SK-N-SH (cell line): ENCODE results near the gene SNN. TPM values are rescaled to one million over a fixed set of nuclear protein-coding genes. Genes with fewer than 3 reads are reported as not detected.
A peak's percentile ranks its signal among the peaks of the same experiment; 100 is the strongest.

Experiments used
- CTCF ChIA-PET: fragments of 300-600, 350-600 bp; formaldehyde crosslinking; extraction: SDS; loops from one replicate; lab custom pipeline; 2021; lab: Yijun Ruan, JAX
- POLR2A ChIA-PET: fragments of 350-600 bp; sonication (Branson Sonifier 250); formaldehyde crosslinking; extraction: SDS; loops from one replicate; lab custom pipeline; 2020; ENCODE audit warnings: antibody characterized with exemption, inconsistent platforms; lab: Yijun Ruan, JAX
- DNase-seq: peaks from one replicate; pipeline ENCODE4 v3.0.0; 2012
- H2AFZ ChIP-seq: fragments of 200-600 bp; sonication (generic); 2 replicates; pipeline ENCODE4 v1.8.1; 2016; ENCODE audit warnings: antibody characterized with exemption, mild to moderate bottlenecking, low read depth
- H3F3A ChIP-seq: fragments of 200-600 bp; sonication (generic); replicated peaks from 2 replicates; pipeline ENCODE3; 2016; ENCODE audit warnings: antibody characterized with exemption, mild to moderate bottlenecking; ENCODE audit not compliant: insufficient read depth
- H3K27ac ChIP-seq, 2 experiments: fragments of 200-500 bp in 1 of 2; fragments of 200-600 bp in 1 of 2; sonication (Bioruptor generic) in 1 of 2; sonication (generic), shearing (Covaris generic) in 1 of 2; 2 replicates each; pipeline versions ENCODE4 v1.5.1 to v1.6.1; 2014 to 2016; ENCODE audit warnings: low read depth in 2 of 2, inconsistent platforms in 1 of 2, low read length in 1 of 2, mild to moderate bottlenecking in 1 of 2, mixed read lengths in 1 of 2
- H3K27me3 ChIP-seq: fragments of 200-600 bp; sonication (generic), shearing (Covaris generic); 2 replicates; pipeline ENCODE4 v1.6.1; 2016; ENCODE audit warnings: mixed run types; ENCODE audit not compliant: insufficient read depth
- H3K36me3 ChIP-seq, 2 experiments: fragments of 200-500 bp in 1 of 2; fragments of 200-600 bp in 1 of 2; sonication (Bioruptor generic) in 1 of 2; sonication (generic) in 1 of 2; replicated peaks in 1 of 2; 2 replicates each; pipeline versions ENCODE3 to v1.5.1; 2014 to 2016; ENCODE audit warnings: low read length in 1 of 2, mild to moderate bottlenecking in 1 of 2; ENCODE audit not compliant: insufficient read depth in 2 of 2, control insufficient read depth in 1 of 2
- H3K4me1 ChIP-seq, 2 experiments: fragments of 200-500 bp in 1 of 2; fragments of 200-600 bp in 1 of 2; sonication (Bioruptor generic) in 1 of 2; sonication (generic), shearing (Covaris generic) in 1 of 2; 2 replicates each; pipeline versions ENCODE4 v1.5.1 to v1.6.1; 2014 to 2016; ENCODE audit warnings: low read depth in 1 of 2, low read length in 1 of 2, mixed run types in 1 of 2; ENCODE audit not compliant: insufficient read depth in 2 of 2, control insufficient read depth in 1 of 2
- H3K4me2 ChIP-seq: fragments of 200-600 bp; sonication (generic), shearing (Covaris generic); 2 replicates; pipeline ENCODE4 v1.6.1; 2017; ENCODE audit warnings: mixed run types
- H3K4me3 ChIP-seq, 2 experiments: fragments of 200-500 bp in 1 of 2; fragments of 200-600 bp in 1 of 2; sonication (Bioruptor generic) in 1 of 2; sonication (generic), shearing (Covaris generic) in 1 of 2; 2 replicates each; pipeline versions ENCODE4 v1.5.1 to v1.8.1; 2014 to 2016; ENCODE audit warnings: low read depth in 2 of 2, inconsistent platforms in 1 of 2, low read length in 1 of 2, mild to moderate bottlenecking in 1 of 2, mixed read lengths in 1 of 2, moderate library complexity in 1 of 2
- H3K79me2 ChIP-seq: fragments of 200-600 bp; sonication (generic); 2 replicates; pipeline ENCODE4 v1.8.1; 2017; ENCODE audit warnings: mild to moderate bottlenecking; ENCODE audit not compliant: insufficient read depth
- H3K9ac ChIP-seq: fragments of 200-600 bp; sonication (generic); 2 replicates; pipeline ENCODE4 v1.6.1; 2017; ENCODE audit warnings: mixed run types
- H3K9me2 ChIP-seq: fragments of 200-600 bp; sonication (generic); 2 replicates; pipeline ENCODE4 v1.6.1; 2017; ENCODE audit warnings: mixed run types
- H3K9me3 ChIP-seq: fragments of 200-600 bp; sonication (generic); 2 replicates; pipeline ENCODE4 v1.6.1; 2017; ENCODE audit warnings: mixed run types, mild to moderate bottlenecking, moderate library complexity
- H4K20me1 ChIP-seq: fragments of 200-600 bp; sonication (generic); 2 replicates; pipeline ENCODE4 v1.6.1; 2017; ENCODE audit warnings: mild to moderate bottlenecking, mixed run types; ENCODE audit not compliant: insufficient read depth
- CHD2 ChIP-seq: fragments of 150-350 bp; IDR thresholded peaks from 2 replicates; pipeline ENCODE4 v1.6.1; 2018; ENCODE audit warnings: low read length; ENCODE audit not compliant: partially characterized antibody
- ELF1 ChIP-seq: IDR thresholded peaks from 2 replicates; pipeline ENCODE4 v1.4.0; 2012
- EP300 ChIP-seq, 2 experiments: IDR thresholded peaks; 2 replicates each; pipeline versions ENCODE4 v1.4.0 to v1.6.1; 2012; ENCODE audit warnings: borderline replicate concordance in 1 of 2, low read depth in 1 of 2, low read length in 1 of 2
- EZH2phosphoT487 ChIP-seq: fragments of 200-600 bp; sonication (generic); IDR thresholded peaks from 2 replicates; pipeline ENCODE4 v1.6.1; 2017; ENCODE audit warnings: low read depth, mixed run types, mild to moderate bottlenecking, antibody characterized with exemption, moderate library complexity, borderline replicate concordance
- FOXJ3 ChIP-seq: sonication (generic); formaldehyde crosslinking; IDR thresholded peaks from 2 replicates; pipeline ENCODE4 v1.5.1; 2020; ENCODE audit warnings: mild to moderate bottlenecking, missing genetic modification reagents
- FOXM1 ChIP-seq: IDR thresholded peaks from 2 replicates; pipeline ENCODE4 v1.4.0; 2012; ENCODE audit warnings: low read depth, mild to moderate bottlenecking
- GABPA ChIP-seq: IDR thresholded peaks from 2 replicates; pipeline ENCODE4 v1.4.0; 2012; ENCODE audit warnings: low read depth, mild to moderate bottlenecking
- IRF3 ChIP-seq: fragments of 150-350 bp; IDR thresholded peaks from 2 replicates; pipeline ENCODE4 v1.6.1; 2016; ENCODE audit warnings: mild to moderate bottlenecking, low read depth, low read length
- MEF2A ChIP-seq: IDR thresholded peaks from 2 replicates; pipeline ENCODE4 v1.4.0; 2012; ENCODE audit warnings: low read depth, borderline replicate concordance
- PBX3 ChIP-seq: IDR thresholded peaks from 2 replicates; pipeline ENCODE4; 2012
- POLR2AphosphoS5 ChIP-seq: IDR thresholded peaks from 2 replicates; pipeline ENCODE4 v1.6.1; 2012; ENCODE audit warnings: low read depth, low read length
- RFX5 ChIP-seq: IDR thresholded peaks from 2 replicates; pipeline ENCODE4 v1.6.1; 2012; ENCODE audit warnings: mild to moderate bottlenecking, improper control_type of control experiment, low read length
- SIN3A ChIP-seq: IDR thresholded peaks from 2 replicates; pipeline ENCODE4 v1.6.1; 2012; ENCODE audit warnings: low read depth, mild to moderate bottlenecking, low read length, moderate library complexity, borderline replicate concordance
- SMC3 ChIP-seq: IDR thresholded peaks from 2 replicates; pipeline ENCODE4 v1.6.1; 2012; ENCODE audit warnings: low read depth, low read length, improper control_type of control experiment
- TEAD4 ChIP-seq: IDR thresholded peaks from 2 replicates; pipeline ENCODE4 v1.4.0; 2012; ENCODE audit warnings: mild to moderate bottlenecking, borderline replicate concordance; ENCODE audit not compliant: insufficient read depth
- WGBS: methylation state at CpG from one replicate; pipeline ENCODE4 v1.1.6; 2017; ENCODE audit warnings: low lambda C conversion rate; 5-methylcytosine and 5-hydroxymethylcytosine counted together
- polyA plus RNA-seq, 3 experiments: library from polyadenylated mRNA; depleted of rRNA; stranded (reverse); fragments of >200 nt; gene quantifications; 2 replicates each; pipeline ENCODE4 v1.2.3, GENCODE V29; 2012
- TF ChIP-seq, protein P1 (sequence below): IDR thresholded peaks from 2 replicates; pipeline ENCODE4 v1.6.1; 2012; ENCODE audit warnings: mild to moderate bottlenecking, low read depth, low read length, moderate library complexity

SNN gene
- polyA plus RNA-seq, 1 of the 3 experiments (the other 2 are of a cell fraction): 15.4 TPM

GRCh38 chr16:11621920-11622651, 46.2 kb upstream of the SNN start:
- Histone ChIP-seq H3K4me2 (no peak overlapping the region), H3K4me1 (no peaks in the 10 kb centered on the region; a peak in 1 of 4 replicates), H3K9me3 (no peaks in the 10 kb centered on the region), H3K27me3 (no peaks in the 10 kb centered on the region), H2AFZ (peak overlapping the region; percentile 16; the same call in 1 of the 2 replicates), H3K9me2 (no peaks in the 10 kb centered on the region), H3K79me2 (no peaks in the 10 kb centered on the region), H4K20me1 (no peaks in the 10 kb centered on the region), H3K9ac (no peak overlapping the region), H3K36me3 (no peaks in the 10 kb centered on the region), H3K27ac (no peak overlapping the region), H3K4me3 (no peak overlapping the region), H3F3A (peaks cover 2% of the 10 kb centered on the region)
- ChIA-PET CTCF (interaction anchor here (0.9 to 1.3 kb wide), 5 partner anchors 9 to 367 kb away, joined by 3 to 4 read pairs (median 4); partner anchors contain the start of gene SOCS1), POLR2A (no interaction called here)
- DNase-seq: peak; percentile 56
- 72% methylated on average over 17 of the region's 19 CpGs for WGBS
- TF ChIP-seq FOXM1 (no peak), SIN3A (no peak), PBX3 (no peak), GABPA (no peak), IRF3 (no peak)

DNA sequence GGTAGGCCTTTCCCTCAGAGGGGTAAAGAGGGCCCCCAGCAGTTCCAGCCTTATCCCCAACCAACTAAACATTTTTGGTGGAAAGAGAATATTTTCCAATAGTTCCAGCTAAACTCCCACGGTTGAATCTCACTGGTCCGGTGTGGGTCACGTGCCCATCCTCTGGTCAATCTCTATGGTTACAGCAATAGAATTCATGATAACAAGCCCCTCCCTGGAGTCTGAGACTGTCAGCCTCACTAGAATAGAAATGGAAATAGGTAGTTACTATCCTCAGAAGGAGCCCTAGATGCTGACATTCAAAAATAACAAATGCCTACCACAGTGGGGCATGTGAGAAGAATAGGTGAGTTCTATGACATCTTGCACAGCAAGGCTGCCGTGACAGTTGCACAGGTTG, 44.0 kb upstream of the SNN start:
- Histone ChIP-seq H3K9me3 (no peaks in the 10 kb centered on the region), H3K36me3 (no peaks in the 10 kb centered on the region), H3K4me1 (no peaks in the 10 kb centered on the region; a peak in 1 of 4 replicates), H3K79me2 (no peaks in the 10 kb centered on the region), H4K20me1 (no peaks in the 10 kb centered on the region), H3K9me2 (no peaks in the 10 kb centered on the region), H3F3A (peaks cover 2% of the 10 kb centered on the region), H3K27me3 (no peaks in the 10 kb centered on the region), H3K4me2 (no peak overlapping the region), H3K9ac (no peak overlapping the region), H2AFZ (no peak overlapping the region), H3K4me3 (no peak overlapping the region), H3K27ac (no peak overlapping the region)
- CTCF ChIA-PET: interaction anchor here (0.5 kb wide), 1 partner anchor 78 kb away, joined by 3 read pairs; no protein-coding TSS in a partner anchor
- TF ChIP-seq TEAD4 (no peak), EP300 (IDR thresholded peaks at IDR 0.05; ENCODE audit: borderline replicate concordance in 1 of 2, low read depth in 1 of 2, low read length in 1 of 2) (no peak), SMC3 (no peak), ELF1 (no peak), GABPA (no peak), FOXM1 (no peak), CHD2 (no peak), RFX5 (no peak), POLR2AphosphoS5 (no peak), MEF2A (no peak), FOXJ3 (CRISPR knock-in tag) (no peak), EZH2phosphoT487 (no peak)
- TF ChIP-seq, protein P1, sequence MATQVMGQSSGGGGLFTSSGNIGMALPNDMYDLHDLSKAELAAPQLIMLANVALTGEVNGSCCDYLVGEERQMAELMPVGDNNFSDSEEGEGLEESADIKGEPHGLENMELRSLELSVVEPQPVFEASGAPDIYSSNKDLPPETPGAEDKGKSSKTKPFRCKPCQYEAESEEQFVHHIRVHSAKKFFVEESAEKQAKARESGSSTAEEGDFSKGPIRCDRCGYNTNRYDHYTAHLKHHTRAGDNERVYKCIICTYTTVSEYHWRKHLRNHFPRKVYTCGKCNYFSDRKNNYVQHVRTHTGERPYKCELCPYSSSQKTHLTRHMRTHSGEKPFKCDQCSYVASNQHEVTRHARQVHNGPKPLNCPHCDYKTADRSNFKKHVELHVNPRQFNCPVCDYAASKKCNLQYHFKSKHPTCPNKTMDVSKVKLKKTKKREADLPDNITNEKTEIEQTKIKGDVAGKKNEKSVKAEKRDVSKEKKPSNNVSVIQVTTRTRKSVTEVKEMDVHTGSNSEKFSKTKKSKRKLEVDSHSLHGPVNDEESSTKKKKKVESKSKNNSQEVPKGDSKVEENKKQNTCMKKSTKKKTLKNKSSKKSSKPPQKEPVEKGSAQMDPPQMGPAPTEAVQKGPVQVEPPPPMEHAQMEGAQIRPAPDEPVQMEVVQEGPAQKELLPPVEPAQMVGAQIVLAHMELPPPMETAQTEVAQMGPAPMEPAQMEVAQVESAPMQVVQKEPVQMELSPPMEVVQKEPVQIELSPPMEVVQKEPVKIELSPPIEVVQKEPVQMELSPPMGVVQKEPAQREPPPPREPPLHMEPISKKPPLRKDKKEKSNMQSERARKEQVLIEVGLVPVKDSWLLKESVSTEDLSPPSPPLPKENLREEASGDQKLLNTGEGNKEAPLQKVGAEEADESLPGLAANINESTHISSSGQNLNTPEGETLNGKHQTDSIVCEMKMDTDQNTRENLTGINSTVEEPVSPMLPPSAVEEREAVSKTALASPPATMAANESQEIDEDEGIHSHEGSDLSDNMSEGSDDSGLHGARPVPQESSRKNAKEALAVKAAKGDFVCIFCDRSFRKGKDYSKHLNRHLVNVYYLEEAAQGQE: no peak
- WGBS: 88% methylated on average over 4 of the region's 4 CpGs
- no peak for DNase-seq
- POLR2A ChIA-PET: no interaction called here
